Measurements from ENCODE around the gene DUS4L.

The DUS4L gene

DNA sequence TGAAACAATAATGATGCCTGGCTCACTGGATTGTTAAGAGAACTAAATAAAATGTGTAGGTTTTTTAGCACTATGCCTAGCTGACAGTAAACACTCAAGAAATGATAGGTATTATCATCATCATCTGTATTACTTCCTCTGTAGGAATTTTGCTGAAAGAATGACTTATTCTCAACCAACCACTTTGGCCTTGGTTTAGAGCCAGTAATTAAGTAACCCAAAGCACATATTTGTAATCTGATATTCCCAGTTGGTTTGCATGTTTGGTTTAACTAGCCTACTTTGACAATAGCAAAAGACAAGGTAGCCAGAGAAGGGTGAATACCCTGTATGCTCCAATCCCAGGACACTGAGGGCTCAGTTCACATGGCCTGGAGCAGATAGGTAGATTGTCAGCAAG is 50.7 kb downstream of the DUS4L start:
- Histone ChIP-seq H2AFZ (ENCODE audit: low read length) (no peak overlapping the region), H4K8ac (ENCODE audit: low read depth, low read length) (no peak overlapping the region), H4K91ac (ENCODE audit: low read depth, low read length, poor library complexity) (no peak overlapping the region), H3K9me3 (replicated peaks in 1 of 2; ENCODE audit: control insufficient read depth in 2 of 2, insufficient read depth in 1 of 2, low read depth in 1 of 2, low read length in 2 of 2) (no peaks in the 10 kb centered on the region), H2BK120ac (ENCODE audit: low read depth, low read length) (no peak overlapping the region), H2BK5ac (ENCODE audit: low read length) (no peak overlapping the region), H3K23ac (ENCODE audit: low read depth, low read length, poor library complexity) (no peak overlapping the region), H3K4me3 (ENCODE audit: low read length in 2 of 2) (no peak overlapping the region), H3K4me1 (ENCODE audit: control insufficient read depth in 2 of 2, insufficient read depth in 1 of 2, low read depth in 1 of 2, low read length in 2 of 2) (no peaks in the 10 kb centered on the region), H2BK12ac (ENCODE audit: low read length) (no peak overlapping the region), H3K27ac (replicated peaks; ENCODE audit: low read length) (no peak overlapping the region), H3K79me1 (ENCODE audit: low read depth, low read length) (no peaks in the 10 kb centered on the region), H3K9ac (ENCODE audit: low read depth, low read length, poor library complexity) (no peak overlapping the region), H2AK5ac (ENCODE audit: low read depth, low read length) (no peak overlapping the region), H3K14ac (ENCODE audit: low read length) (no peak overlapping the region), H3K27me3 (ENCODE audit: control insufficient read depth in 3 of 3, insufficient read depth in 3 of 3, low read depth in 1 of 3, low read length in 3 of 3) (no peaks in the 10 kb centered on the region), H3K4ac (ENCODE audit: low read length) (no peak overlapping the region), H2BK15ac (ENCODE audit: low read length) (no peak overlapping the region), H3K4me2 (ENCODE audit: insufficient read depth, low read length, poor library complexity, severe bottlenecking) (no peak overlapping the region), H3K36me3 (replicated peaks in 1 of 2; ENCODE audit: control insufficient read depth in 2 of 2, insufficient read depth in 2 of 2, low read length in 2 of 2) (peaks cover 2 to 48% of the 10 kb centered on the region in 2 donors), H3K18ac (ENCODE audit: low read length) (no peak overlapping the region)
- no peak for DNase-seq (ENCODE audit: low spot score)

DNA sequence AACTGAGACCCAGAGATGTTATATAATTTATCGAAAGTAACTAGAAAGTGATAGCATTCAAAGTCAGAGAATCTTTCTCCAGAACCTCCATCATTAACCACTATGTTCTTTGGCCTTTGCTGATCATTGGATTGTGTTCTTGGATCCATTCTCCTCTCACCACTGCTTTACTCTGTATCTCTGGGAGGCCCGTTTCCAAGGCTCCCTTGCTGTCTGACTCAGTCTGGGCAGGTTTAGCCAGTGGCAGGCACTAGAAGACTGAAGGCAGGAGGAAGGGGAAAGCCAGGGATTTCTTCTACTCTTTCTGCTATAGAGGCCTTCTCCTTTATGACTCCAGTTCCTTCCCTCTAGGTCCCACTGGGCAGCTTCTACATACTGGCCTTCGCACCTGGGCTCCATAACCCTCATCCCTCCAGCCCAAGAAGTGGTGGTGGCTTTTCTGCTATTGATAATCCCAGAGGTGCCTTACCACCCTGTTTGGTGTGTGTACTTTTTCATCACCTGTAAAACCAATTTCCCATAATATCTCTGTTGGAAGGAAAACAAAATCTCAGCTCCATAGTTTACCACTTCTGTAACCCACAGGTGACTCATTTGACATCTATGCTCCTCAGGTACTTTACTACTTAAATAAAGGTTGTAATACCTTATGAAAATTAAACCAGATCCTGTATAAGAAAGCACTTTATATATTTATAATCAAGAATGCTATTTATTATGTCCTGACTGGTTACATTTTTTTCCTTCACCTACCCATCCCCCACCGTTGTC is 52.3 kb downstream of the DUS4L start:
- WGBS, 2 donors (ENCODE audit: extremely low coverage in 2 of 2, insufficient read length in 2 of 2, insufficient replicate concordance in 1 of 2) = no CpG with 5 or more reads among the region's 4 CpGs
- Histone ChIP-seq H3K4ac (ENCODE audit: low read length) (no peak overlapping the region), H2BK5ac (ENCODE audit: low read length) (no peak overlapping the region), H2BK12ac (ENCODE audit: low read length) (no peak overlapping the region), H3K23ac (ENCODE audit: low read depth, low read length, poor library complexity) (no peak overlapping the region), H3K4me2 (ENCODE audit: insufficient read depth, low read length, poor library complexity, severe bottlenecking) (no peak overlapping the region), H3K79me1 (ENCODE audit: low read depth, low read length) (no peaks in the 10 kb centered on the region), H3K14ac (ENCODE audit: low read length) (no peak overlapping the region), H2AK5ac (ENCODE audit: low read depth, low read length) (no peak overlapping the region), H3K36me3 (replicated peaks in 1 of 2; ENCODE audit: control insufficient read depth in 2 of 2, insufficient read depth in 2 of 2, low read length in 2 of 2) (peaks cover 2 to 53% of the 10 kb centered on the region in 2 donors), H2AFZ (ENCODE audit: low read length) (no peak overlapping the region), H3K9ac (ENCODE audit: low read depth, low read length, poor library complexity) (no peak overlapping the region), H4K8ac (ENCODE audit: low read depth, low read length) (no peak overlapping the region), H3K18ac (ENCODE audit: low read length) (no peak overlapping the region), H3K9me3 (replicated peaks in 1 of 2; ENCODE audit: control insufficient read depth in 2 of 2, insufficient read depth in 1 of 2, low read depth in 1 of 2, low read length in 2 of 2) (no peaks in the 10 kb centered on the region), H3K4me1 (ENCODE audit: control insufficient read depth in 2 of 2, insufficient read depth in 1 of 2, low read depth in 1 of 2, low read length in 2 of 2) (no peaks in the 10 kb centered on the region), H4K91ac (ENCODE audit: low read depth, low read length, poor library complexity) (no peak overlapping the region), H3K27me3 (ENCODE audit: control insufficient read depth in 3 of 3, insufficient read depth in 3 of 3, low read depth in 1 of 3, low read length in 3 of 3) (no peaks in the 10 kb centered on the region), H3K4me3 (ENCODE audit: low read length in 2 of 2) (no peak overlapping the region), H2BK15ac (ENCODE audit: low read length) (no peak overlapping the region), H3K27ac (replicated peaks; ENCODE audit: low read length) (no peak overlapping the region), H2BK120ac (ENCODE audit: low read depth, low read length) (no peak overlapping the region)
- no peak for DNase-seq (ENCODE audit: low spot score)

DNA sequence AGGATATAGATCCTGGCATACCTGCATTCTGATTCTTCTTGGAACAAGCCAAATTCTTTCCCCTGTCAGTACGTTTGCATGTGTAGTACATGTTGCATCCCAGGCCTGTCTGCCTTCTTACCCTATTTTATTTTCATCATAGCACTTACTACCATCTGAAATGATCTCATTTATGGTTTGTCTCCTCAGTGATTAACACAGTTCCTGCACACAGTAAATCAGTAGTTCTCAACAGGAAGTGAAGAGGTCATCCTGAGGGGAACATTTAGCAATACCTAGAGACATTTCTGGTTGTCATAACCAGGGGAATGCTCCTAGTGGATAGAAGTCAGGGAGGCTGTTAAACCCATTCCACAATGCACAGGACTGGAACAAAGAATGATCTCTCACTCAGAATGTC is 58.7 kb downstream of the DUS4L start:
- Histone ChIP-seq H2BK12ac (ENCODE audit: low read length) (no peak overlapping the region), H3K9ac (ENCODE audit: low read depth, low read length, poor library complexity) (no peak overlapping the region), H3K4me2 (ENCODE audit: insufficient read depth, low read length, poor library complexity, severe bottlenecking) (no peak overlapping the region), H3K27ac (replicated peaks; ENCODE audit: low read length) (no peak overlapping the region), H4K91ac (ENCODE audit: low read depth, low read length, poor library complexity) (no peak overlapping the region), H3K14ac (ENCODE audit: low read length) (no peak overlapping the region), H3K27me3 (ENCODE audit: control insufficient read depth in 3 of 3, insufficient read depth in 3 of 3, low read depth in 1 of 3, low read length in 3 of 3) (no peaks in the 10 kb centered on the region), H2AK5ac (ENCODE audit: low read depth, low read length) (no peak overlapping the region), H3K23ac (ENCODE audit: low read depth, low read length, poor library complexity) (no peak overlapping the region), H2BK5ac (ENCODE audit: low read length) (no peak overlapping the region), H3K4me3 (ENCODE audit: low read length in 2 of 2) (no peak overlapping the region), H3K79me1 (ENCODE audit: low read depth, low read length) (no peaks in the 10 kb centered on the region), H3K4me1 (ENCODE audit: control insufficient read depth in 2 of 2, insufficient read depth in 1 of 2, low read depth in 1 of 2, low read length in 2 of 2) (no peaks in the 10 kb centered on the region), H3K9me3 (replicated peaks in 1 of 2; ENCODE audit: control insufficient read depth in 2 of 2, insufficient read depth in 1 of 2, low read depth in 1 of 2, low read length in 2 of 2) (no peaks in the 10 kb centered on the region), H4K8ac (ENCODE audit: low read depth, low read length) (no peak overlapping the region), H3K4ac (ENCODE audit: low read length) (no peak overlapping the region), H3K36me3 (replicated peaks in 1 of 2; ENCODE audit: control insufficient read depth in 2 of 2, insufficient read depth in 2 of 2, low read length in 2 of 2) (peaks cover 0 to 16% of the 10 kb centered on the region in 2 donors), H2BK120ac (ENCODE audit: low read depth, low read length) (no peak overlapping the region), H2AFZ (ENCODE audit: low read length) (no peak overlapping the region), H3K18ac (ENCODE audit: low read length) (no peak overlapping the region), H2BK15ac (ENCODE audit: low read length) (no peak overlapping the region)
- no CpG with 5 or more reads among the region's 1 CpG for WGBS, 2 donors (ENCODE audit: extremely low coverage in 2 of 2, insufficient read length in 2 of 2, insufficient replicate concordance in 1 of 2)
- no peak for DNase-seq (ENCODE audit: low spot score)

DNA sequence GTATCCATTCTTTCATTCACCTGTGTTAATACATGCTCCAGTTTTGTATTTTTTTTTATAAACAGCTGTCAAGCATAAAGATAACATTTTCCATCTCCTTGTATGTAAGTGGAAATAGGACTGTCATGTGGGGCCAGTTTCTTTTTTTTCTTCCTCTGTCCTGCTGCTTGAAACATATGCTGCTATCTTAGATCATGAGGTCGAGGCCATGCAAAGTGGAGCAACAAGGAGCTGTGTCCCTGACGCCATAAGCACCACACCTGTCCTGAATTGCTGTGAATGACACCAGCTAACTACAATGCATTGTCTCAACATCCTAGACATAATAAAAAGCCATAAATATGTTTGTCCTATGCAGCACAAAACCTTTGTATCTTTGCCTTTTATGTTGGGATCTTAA is 59.1 kb downstream of the DUS4L start:
- no CpG with 5 or more reads among the region's 2 CpGs for WGBS, 2 donors (ENCODE audit: extremely low coverage in 2 of 2, insufficient read length in 2 of 2, insufficient replicate concordance in 1 of 2)
- no peak overlapping the region for H2AFZ ChIP-seq (ENCODE audit: low read length)
- no peak overlapping the region for H4K8ac ChIP-seq (ENCODE audit: low read depth, low read length)

More for the DNA sequence above, 59.1 kb downstream of the DUS4L start:
- no peak overlapping the region for H2BK15ac ChIP-seq (ENCODE audit: low read length)
- H3K79me1 ChIP-seq (ENCODE audit: low read depth, low read length) = no peaks in the 10 kb centered on the region
- H3K27ac ChIP-seq (replicated peaks; ENCODE audit: low read length) = no peak overlapping the region
- H3K9me3 ChIP-seq (replicated peaks in 1 of 2; ENCODE audit: control insufficient read depth in 2 of 2, insufficient read depth in 1 of 2, low read depth in 1 of 2, low read length in 2 of 2) = no peaks in the 10 kb centered on the region
- H3K4ac ChIP-seq (ENCODE audit: low read length) = no peak overlapping the region
- DNase-seq (ENCODE audit: low spot score) = no peak
- H3K23ac ChIP-seq (ENCODE audit: low read depth, low read length, poor library complexity) = no peak overlapping the region
- no peak overlapping the region for H2AK5ac ChIP-seq (ENCODE audit: low read depth, low read length)
- no peak overlapping the region for H4K91ac ChIP-seq (ENCODE audit: low read depth, low read length, poor library complexity)
- no peak overlapping the region for H3K9ac ChIP-seq (ENCODE audit: low read depth, low read length, poor library complexity)
- no peak overlapping the region for H3K18ac ChIP-seq (ENCODE audit: low read length)
- peaks cover 0 to 15% of the 10 kb centered on the region in 2 donors for H3K36me3 ChIP-seq (replicated peaks in 1 of 2; ENCODE audit: control insufficient read depth in 2 of 2, insufficient read depth in 2 of 2, low read length in 2 of 2)
- H3K4me3 ChIP-seq (ENCODE audit: low read length in 2 of 2) = no peak overlapping the region
- H3K14ac ChIP-seq (ENCODE audit: low read length) = no peak overlapping the region
- H3K27me3 ChIP-seq (ENCODE audit: control insufficient read depth in 3 of 3, insufficient read depth in 3 of 3, low read depth in 1 of 3, low read length in 3 of 3) = no peaks in the 10 kb centered on the region
- H2BK5ac ChIP-seq (ENCODE audit: low read length) = no peak overlapping the region
- H2BK12ac ChIP-seq (ENCODE audit: low read length) = no peak overlapping the region
- no peaks in the 10 kb centered on the region for H3K4me1 ChIP-seq (ENCODE audit: control insufficient read depth in 2 of 2, insufficient read depth in 1 of 2, low read depth in 1 of 2, low read length in 2 of 2)
- H2BK120ac ChIP-seq (ENCODE audit: low read depth, low read length) = no peak overlapping the region
- H3K4me2 ChIP-seq (ENCODE audit: insufficient read depth, low read length, poor library complexity, severe bottlenecking) = no peak overlapping the region
